Peyer's patch (tissue), 4 donors: Measurements from ENCODE around the gene DTX3L.

Experiments used
- CTCF ChIP-seq, 6 experiments: fragments of 450-650 bp in 4 of 6; fragments of 200-600 bp in 2 of 6; sonication (generic) in 1 of 6; IDR thresholded peaks; one replicate each; pipeline ENCODE4 v1.5.1; 2017 to 2019; ENCODE audit warnings: antibody characterized with exemption in 6 of 6, mild to moderate bottlenecking in 3 of 6, moderate library complexity in 1 of 6
- POLR2A ChIP-seq, 2 donors: fragments of 450-650 bp; IDR thresholded peaks; one replicate each; pipeline ENCODE4 v1.5.1; 2017; ENCODE audit warnings: antibody characterized with exemption in 2 of 2, mild to moderate bottlenecking in 2 of 2, moderate library complexity in 2 of 2

- no peak for TF ChIP-seq CTCF (IDR thresholded peaks at IDR 0.05)
- TF ChIP-seq POLR2A (IDR thresholded peaks at IDR 0.05), result no peak
Measured at GRCh38 chr3:122558605-122559004, 5.5 kb upstream of the DTX3L start.
